COLO829 (cell line): ENCODE data around the gene CETN3.

ENCODE experiments used
- DNase-seq: peaks from one replicate; pipeline ENCODE4 v3.0.0; 2012; ENCODE audit warnings: low spot score

Gene CETN3

DNA sequence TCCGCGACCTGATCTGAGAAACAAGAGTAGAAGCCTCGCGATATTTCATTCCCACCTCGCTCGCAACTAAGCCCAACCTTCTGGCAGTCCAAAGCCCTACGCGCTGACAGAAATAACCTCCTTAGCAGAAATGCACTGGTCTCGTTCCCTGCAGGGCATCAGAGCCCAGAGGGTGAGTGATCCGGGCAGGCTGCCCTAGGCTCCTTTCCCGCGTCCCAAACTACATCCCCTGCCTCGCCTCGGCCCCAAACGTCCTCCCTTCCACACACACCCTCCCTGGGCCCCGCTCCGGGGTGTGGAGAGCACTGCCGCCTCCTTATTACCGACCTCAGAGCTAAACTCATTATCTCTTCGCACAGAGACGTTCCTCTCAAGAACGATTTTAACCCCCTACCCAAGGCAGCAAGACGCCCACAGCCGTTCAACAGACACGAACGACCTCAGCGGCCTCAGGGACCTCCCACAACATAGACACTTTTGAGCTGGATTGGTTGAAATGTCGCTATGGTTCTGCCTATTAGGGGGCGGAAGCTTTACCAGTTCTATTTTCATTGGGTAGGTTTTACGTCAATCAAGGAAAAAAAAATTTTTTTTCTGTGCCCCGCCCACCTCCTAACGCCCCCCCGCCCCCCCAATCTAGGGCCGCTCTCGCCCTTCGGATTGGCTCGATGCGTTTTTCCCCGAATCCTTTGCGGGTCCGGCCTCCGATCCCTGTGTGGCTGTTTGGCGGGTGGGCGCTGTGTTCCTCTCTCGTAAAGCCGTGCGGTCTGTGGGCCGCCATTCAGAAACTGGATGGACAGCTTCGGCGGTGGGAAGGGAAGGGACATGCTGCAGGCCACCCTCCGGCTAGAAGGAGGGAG, at the start of gene CETN3:
Gene CETN3 (minus strand): TSS at position 439 of the 860 bp plus-strand sequence. CDS start 95 bp downstream, at position 344.
- peak; percentile 75 for DNase-seq

DNA sequence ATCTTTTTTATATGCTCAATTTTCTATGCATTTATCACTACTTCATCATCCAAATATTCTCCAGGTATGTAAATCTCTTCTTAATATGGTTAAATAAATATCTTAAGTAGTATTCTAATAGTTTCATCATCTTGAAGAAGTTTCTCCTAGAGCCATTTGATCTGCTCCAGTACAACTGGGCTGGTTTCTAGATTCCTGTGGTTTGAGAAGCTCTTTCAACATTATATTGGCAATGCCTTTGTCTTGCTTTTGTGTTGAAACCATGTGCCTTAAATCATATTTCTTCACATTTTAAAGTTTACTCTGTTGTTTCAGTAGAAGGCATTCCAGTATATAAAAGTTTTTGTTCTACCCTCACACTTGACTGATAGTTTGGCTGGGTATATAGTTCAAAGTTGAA, 37.4 kb upstream of the CETN3 start:
- DNase-seq = no peak

DNA sequence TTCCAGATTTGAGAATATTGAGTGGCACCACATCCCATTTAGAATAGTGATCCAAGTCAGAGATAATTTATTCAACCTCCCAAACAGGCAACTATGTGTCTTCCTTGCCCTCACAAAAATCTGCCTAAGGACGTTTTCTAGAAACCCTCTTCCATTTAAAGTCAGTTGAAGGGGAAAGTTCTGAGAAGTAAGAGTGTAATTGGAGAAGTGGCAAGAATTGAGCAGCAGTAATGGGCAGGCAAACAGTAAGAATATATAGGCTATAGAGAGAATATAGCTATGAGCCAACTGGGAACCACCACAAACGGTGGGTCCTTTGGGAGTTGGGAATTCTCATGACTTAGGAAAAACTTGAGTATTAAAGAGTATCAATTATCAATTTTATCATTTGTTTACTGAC, 31.1 kb upstream of the CETN3 start:
- no peak for DNase-seq

DNA sequence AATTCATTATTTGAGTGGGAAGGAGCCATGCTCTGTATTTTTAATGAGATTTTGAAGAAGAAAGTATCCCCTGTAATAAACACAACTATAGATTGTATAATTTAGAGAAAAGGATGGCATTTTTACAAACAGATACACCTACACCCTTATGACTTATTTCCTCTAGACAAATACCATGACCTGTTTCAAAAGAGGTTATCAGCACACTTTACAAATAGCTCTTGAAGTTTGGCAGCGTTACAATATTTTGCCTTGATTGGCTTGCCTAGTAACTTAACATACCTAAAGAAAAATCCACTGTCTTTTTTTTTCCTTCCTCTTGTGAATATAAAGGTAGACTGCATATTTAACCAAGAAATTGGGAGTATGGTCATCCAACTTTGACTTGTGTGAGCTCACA, 28.5 kb upstream of the CETN3 start:
- DNase-seq = no peak

DNA sequence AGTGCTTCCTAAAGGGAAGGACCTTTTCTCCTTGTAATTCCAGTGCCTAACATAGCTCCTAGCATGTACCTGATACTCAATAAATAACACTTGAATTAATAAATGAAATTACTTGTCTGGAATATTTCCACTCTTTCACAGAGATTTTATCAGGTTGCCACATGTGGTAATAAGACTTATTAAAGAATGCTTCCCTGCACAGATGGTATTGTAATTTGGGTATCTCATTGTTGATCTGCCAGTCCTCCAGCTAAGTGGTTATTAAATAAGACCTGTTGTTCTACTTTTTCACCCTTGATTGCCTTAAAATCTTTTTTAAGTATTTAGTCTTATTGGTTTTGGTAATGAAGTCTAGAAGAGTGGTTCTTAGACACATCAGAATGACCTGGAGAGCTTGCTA, 28.1 kb upstream of the CETN3 start:
- no peak for DNase-seq

DNA sequence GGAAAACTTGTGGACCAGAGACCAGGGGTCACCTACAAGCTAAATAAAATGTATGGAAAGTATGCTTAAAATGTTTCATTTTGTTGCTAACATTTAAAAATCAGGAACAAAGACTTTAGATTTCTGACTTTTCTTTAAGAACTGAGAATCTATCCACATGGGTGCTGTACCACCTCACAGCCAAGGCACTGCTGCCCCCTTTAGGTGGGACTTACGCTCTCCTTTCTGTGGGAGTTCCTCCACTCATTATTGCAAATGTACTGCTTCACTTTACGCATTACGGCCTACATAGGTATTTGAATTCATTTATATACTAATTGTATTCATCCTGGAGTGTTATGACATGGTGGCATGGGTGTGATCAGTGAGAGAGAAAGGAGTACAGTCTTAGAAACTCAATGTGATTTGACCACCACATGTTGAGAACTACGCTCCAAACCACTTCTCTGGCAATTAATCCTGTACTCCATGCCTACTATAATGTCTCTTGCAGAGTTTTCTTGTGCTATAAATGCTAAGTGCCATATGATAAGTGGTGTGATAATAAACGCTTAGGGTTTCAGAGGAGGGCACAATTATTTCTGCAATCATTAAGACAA, 24.7 kb upstream of the CETN3 start:
- no peak for DNase-seq

DNA sequence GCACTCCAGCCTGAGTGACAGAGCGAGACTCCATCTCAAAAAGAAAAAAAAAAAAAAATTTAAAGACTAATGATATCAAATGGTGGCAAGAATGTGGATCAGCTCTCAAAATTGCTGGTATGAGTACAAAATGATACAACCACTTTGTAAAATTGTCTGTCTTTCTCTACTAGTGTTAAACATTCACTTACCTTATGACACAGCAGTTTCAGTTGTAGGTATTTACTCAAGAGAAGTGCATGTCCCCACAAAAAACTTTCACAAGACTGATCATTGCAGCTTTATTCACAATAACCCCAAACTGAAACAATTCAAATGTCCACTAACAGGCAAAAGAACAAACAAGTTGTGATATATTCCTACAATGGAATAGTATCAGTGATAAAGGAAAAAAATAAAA, 14.7 kb upstream of the CETN3 start:
- DNase-seq = no peak

DNA sequence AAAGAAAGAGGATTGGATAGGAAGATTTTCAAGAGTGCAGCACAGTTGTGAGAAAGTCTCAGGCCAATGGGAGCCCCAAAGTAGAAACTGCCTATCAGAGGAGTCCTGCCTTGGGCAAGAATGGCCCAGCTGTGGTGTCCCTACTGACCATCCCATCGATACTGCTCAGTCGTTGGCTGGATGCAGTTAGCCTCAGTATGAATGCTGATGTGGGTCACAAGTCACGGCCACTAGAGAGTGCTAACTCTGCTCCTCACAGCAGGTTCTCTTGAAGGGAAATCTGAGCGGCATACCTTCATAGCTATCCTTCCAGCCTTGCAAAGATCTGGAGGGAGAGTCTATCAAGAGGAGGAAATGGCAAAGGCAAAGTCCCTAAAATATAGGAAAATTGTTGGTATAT, 11.6 kb upstream of the CETN3 start:
- DNase-seq = no peak

DNA sequence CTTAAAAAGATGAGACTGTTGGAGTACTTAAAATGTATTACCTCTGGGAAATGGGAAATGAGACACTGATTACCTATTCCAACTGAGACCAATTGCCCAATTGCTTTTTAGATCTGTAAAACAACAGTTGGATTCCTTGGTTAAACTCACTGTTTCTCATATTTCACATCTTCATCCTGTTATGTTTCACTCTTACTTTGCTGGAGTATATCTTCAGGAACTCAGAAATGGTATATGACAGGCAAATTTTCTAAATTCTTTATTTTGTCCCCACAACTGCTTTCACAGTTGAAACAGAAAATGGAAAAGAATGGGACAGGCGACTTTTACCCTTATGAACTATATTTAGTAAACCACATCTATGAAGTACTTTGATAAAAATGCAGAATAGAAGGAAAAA, 8.7 kb upstream of the CETN3 start:
- no peak for DNase-seq

DNA sequence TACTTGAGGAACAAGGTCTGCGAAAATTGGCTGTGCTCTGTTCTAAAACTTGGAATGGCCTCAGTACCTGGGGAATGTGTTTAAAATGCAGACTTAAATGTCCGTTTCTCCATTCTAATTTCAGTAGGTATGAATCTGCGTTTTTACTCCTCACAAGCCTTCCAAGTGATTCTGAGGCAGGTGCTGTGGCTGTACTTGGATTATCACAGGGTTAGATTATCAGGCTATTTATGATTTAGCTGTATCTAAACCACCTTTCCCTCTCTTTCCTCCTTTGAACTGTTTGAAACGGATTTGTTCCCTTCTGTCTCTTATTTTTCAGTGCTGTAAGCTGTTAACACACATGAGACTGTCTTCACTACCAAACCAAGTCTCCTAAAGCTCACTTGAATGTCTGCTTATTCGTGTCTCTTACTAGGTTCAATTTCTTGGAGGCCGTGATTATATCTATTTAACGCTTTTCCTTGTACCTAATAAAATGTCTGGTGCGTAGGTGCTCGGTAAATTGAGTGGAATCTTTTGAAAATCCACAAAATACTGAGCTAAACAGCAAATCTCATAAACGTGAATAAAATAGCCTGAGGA, 714 bp upstream of the CETN3 start:
- no peak for DNase-seq

DNA sequence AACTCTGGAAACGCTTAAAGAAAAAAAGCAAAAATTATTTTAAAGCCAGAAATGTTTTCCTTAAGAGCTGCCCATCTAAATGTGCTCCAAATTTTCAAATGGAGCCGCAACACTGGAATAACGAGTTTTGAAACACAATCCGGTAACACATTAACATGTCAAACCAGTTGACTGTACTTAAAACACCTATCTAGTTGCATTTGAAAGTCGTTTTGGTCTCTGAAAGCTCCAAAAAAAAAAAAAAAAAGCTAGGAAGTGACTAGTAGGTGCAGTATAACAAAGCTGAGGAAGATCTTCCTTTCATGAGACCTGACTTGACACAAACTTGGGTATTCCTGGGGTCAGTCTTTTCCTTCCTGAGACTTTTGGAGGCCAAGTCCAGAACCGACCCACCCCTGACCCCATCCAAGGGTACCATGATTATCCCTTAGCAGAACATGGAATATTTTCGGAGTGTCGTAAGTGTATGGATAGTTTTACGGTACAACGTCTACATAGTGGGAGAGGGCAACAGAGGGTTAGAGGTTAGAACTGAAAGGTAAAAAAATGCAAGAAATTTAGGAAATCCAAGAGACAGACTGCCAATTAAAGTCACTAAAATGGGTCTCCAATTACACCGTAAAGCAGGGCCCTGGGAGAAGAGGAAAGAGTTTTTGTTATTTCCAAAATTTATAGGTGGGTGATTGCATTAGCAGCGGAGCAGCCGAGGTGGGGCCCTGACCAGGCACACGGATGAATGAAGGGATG, 812 bp downstream of the CETN3 start:
- DNase-seq = no peak

DNA sequence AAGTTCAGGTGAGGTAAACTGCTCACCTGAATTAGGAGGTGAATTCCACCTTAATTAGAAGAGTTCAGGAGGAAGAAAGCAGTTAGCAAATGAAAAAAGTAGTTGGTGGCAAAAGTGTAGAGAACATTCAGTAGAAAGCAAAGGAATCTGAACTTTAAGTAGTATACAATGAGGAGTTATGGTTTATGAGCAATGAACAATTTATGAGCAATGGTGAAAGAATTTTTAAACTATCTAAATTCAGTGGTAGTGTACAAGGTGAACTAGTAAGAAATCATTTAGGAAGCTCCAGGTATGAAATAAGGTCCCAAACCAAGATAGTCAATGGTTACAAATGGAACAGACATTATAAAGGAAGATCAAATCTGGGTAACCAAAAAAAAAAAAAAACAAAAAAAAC, 3.1 kb downstream of the CETN3 start:
- DNase-seq = no peak

DNA sequence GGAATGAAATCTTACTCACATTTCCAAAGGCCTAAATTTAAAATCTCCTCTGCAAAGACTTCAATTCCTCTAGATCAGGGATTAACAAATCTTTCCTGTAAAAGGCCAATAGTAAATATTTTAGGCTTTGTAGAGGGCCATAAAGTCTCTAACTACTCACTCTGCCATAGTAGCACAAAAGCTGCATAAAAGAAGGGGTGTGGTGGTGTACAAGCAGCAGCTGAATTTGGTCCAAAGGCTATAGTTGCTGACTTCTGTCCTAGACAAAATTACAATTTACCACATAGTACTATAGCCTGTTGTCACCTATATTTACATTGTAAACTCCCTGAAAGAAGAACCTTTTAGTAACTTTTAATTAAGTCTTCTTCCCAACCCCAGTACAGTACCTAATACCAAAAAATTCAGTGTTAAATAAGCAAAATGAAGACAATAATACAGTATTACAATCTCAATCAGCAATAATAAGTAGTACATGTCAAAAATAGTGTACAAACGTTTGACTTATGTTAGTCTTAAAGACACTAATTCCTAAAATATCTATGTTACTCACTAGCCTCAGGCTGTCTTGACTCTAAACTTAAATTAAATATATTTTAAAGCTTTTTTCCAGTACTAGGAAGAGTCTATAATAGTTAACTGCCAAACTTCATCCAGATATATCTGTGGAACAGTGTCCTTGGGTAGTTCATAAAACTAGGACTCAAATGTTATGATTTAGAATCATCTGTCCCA, 6.9 kb downstream of the CETN3 start:
- no peak for DNase-seq

DNA sequence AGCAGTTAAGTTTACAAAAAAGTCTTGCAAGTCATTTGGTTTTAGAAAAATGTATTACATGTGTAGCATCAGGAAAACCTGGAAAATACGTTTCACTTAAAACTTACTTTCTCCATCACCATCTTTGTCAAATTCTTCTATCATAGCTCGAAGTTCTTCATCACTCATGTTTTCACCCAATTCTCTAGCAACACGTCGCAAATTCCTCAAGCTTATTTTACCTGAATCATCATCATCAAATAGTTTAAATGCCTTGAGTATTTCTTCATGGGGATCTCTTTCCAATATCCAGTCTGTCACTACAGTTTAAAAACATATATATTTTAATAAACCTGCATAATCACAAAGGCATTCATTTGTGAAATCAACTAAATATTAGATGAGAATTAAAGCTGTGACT, 10.3 kb downstream of the CETN3 start:
- no peak for DNase-seq

DNA sequence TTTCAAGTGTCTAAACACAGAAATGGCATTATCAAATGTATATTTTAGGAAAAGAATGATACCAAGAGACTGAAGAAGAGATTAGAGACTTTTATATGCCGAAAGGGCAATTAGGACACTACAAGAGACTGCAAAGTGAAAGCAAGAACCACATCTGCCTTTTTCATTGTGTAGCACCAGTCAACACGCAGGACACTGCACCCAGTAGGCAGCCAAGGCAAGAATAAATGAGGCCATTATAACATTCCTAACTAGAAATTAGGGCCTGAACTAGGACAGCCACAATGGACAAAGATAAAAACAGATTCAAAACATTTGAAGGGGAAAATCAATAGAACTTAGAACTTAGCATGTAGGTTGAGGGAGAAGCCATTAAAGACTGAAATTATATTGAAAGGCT, 10.8 kb downstream of the CETN3 start:
- no peak for DNase-seq

DNA sequence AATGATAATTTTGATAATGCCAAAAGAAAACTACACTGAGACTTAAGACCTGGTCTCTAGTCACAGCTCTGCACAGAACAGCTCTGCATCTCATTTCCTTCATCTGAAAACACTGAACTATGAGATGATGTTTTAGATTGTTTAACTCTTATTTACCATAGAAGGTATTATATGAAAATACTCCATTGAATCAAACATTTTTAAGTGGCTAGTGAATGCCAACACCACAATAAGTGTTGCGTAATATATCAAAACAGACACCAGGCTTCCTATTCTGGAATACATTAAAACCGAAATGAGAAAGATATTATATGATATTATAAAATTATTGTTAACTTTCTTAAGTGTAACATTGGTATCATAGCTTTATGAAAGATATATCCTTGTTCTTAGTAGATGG, 14.6 kb downstream of the CETN3 start:
- no peak for DNase-seq

DNA sequence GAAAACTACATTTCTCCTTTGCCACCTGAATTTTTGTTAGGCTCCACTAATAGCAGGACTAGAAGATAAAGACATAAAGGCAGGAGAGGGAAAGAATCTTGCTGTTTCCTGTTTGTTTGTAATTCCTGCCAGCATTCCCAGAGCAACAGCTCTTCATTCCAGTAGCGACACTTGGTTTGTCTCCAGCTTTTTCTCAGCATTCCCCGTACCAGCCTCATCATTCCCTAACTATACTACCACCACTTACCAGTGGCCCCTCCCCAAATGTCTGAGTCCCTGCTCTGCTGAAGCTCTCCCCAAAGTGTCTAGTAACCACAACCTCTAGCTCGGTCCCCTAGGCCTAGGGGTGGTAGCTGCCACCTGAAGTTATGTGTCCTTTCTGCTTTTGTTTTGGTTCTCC, 18.6 kb downstream of the CETN3 start:
- DNase-seq = no peak

DNA sequence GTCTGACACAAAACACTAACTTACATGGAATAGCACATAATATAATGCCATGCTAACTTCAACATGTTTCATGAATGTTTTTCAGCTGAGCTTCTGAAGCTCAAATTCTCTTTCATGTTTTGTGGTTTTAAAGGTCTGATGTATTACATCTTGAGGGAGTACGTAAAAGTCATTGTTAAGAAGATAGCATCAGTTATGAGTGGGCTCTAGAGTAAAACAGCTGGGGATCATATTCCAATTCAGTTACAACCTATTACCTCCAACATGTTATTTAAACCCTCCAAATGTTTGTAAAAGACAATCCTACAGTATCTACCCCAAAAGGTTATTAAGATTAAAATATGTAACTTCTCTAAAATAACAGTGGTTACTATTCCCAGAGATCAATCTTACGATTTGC, 19.2 kb downstream of the CETN3 start:
- DNase-seq = no peak

DNA sequence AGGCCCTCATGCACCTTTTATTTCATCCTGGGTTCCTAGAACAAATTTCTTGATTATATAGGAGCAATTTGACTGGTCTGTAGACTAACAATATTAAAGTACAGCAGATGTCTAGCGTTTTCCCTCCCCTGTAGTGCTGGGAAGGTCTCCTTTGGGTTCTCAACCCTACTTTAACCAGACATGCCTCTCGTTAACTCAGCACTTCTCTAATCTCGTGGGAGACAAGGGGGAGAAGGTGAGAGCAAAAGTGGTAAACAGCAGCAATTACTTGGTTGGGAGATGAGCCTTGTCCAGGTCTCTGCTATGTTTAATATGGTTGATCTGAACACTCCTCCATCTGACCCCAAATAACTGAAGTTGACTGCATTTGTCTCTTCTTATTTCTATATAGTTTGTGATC, 22.0 kb downstream of the CETN3 start:
- no peak for DNase-seq

DNA sequence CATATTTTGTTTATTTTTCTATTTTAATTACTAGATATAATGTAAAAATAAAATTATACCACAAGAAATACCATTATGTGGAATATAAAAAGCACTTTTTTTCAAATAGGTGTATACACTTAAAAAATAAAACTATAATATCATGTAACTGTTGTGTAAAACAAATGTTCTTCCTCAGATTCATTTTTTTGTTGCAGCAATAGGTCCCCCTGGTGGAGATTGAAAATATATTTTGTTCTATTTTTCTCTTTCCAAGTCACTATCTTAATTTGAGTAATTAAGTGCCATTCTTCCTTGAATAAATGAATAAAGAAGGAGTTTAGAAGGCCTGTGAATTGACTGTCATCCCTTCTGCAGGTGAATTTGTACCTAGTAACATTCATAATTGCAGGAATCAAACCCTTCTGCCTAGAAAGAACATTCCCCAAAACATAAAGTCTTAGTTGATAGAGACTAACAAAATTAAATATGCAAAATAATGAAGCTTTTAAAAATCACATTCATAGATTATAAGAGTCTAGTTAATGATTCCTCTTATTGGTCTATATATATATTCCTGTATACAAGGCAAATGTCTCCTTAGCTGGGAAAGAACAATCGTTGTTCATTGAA, 23.4 kb downstream of the CETN3 start:
- DNase-seq = no peak

DNA sequence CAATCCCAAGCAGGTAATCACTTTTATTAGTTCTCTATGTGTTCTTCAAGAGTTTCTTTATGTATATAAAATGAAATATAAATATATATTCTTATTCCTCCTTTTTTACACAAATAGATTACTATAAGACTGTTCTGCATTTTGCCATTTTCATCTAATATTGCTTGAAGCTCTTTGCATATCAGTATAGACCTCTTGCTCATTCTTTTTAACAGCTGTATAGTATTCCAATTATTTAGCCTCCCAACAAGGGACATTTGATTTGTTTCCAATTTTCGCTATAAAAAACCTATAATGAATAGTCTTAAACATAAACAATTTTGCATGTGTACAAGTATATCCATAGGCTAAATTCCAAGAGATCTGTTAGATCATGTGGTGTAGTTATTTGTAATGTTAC, 25.2 kb downstream of the CETN3 start:
- no peak for DNase-seq

DNA sequence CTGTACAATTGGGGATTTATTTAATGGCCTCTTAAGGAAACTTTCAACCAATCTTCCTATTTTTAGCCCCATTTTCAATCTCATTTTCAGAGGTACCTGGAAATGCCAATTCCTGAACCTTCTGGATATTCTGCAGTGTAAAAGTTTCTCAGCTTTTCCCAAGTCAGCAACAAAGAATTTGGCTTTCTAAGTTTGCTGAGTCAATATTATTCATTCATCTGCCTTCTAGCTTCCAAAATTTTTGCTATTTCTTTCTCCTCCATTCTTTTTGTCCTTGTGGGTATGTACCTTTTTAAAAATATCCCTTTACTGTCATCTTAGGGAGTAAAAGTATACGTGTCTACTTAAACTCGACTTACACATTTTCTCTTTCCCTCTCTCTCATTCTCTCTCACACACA, 25.7 kb downstream of the CETN3 start:
- DNase-seq = no peak
